GM20431 (cell line): ENCODE measurements around the gene FBXW8.

Source experiments
- in situ Hi-C: fragments of 300-500 bp; cut with MseI, MboI; formaldehyde crosslinking; loops from one replicate; pipeline ENCODE4 v1.15.0; 2020; ENCODE audit warnings: low sequenced_read_pairs; ENCODE audit not compliant: unreplicated experiment

Gene FBXW8

GRCh38 chr12:117067016-117067415 lies 156.3 kb downstream of the FBXW8 start:
- in situ Hi-C loops: no loop called here

DNA sequence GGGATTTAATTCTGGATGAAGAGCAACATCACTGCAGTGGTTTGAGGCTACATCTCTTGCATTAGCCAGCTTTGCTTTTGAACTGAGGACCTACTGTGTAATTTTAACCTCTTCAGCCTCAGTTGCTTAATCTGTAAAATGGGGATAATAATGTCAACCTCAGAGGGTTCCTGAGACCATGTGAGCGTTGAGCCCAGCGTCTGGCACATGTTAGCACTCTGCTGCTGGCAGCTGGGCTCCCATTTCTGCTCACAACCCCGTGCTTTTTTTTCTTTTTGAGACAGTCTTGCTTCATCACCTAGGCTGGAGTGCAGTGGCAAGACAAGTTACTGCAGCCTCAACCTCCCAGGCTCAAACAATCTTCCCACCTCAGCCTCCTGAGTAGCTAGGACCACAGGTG lies 156.9 kb downstream of the FBXW8 start:
- in situ Hi-C loops: no loop called here

GRCh38 chr12:117068492-117068891 lies 157.7 kb downstream of the FBXW8 start:
- in situ Hi-C loops: no loop called here

DNA sequence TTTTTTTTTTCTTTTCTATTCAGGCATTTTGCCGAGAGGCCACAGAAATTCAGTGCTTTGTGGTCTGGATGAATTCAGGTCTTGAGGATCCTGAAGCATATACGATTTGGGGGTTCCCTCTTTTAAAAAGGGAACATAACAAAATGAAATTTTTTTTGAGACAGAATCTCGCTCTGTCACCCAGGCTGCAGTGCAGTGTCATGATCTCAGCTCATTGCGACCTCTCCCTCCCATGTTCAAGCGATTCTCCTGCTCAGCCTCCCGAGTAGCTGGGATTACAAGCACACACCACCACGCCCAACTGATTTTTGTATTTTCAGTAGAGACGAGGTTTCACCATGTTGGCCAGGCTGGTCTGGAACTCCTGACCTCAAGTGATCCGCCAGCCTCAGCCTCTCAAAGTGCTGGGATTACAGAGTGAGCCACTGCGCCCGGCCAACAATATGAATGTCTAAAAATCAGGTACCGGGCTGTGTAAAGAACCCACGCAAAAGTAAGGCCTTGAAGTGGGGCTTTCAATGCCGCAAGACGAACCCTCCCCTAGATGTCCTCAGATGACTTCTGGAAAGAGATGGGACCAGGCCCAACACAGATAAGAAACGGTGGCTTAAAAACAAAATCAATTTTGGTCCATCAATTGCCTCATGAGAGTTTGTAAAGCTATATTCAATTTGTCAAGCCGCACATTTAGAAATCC lies 158.5 kb downstream of the FBXW8 start:
- in situ Hi-C loops: no loop called here

DNA sequence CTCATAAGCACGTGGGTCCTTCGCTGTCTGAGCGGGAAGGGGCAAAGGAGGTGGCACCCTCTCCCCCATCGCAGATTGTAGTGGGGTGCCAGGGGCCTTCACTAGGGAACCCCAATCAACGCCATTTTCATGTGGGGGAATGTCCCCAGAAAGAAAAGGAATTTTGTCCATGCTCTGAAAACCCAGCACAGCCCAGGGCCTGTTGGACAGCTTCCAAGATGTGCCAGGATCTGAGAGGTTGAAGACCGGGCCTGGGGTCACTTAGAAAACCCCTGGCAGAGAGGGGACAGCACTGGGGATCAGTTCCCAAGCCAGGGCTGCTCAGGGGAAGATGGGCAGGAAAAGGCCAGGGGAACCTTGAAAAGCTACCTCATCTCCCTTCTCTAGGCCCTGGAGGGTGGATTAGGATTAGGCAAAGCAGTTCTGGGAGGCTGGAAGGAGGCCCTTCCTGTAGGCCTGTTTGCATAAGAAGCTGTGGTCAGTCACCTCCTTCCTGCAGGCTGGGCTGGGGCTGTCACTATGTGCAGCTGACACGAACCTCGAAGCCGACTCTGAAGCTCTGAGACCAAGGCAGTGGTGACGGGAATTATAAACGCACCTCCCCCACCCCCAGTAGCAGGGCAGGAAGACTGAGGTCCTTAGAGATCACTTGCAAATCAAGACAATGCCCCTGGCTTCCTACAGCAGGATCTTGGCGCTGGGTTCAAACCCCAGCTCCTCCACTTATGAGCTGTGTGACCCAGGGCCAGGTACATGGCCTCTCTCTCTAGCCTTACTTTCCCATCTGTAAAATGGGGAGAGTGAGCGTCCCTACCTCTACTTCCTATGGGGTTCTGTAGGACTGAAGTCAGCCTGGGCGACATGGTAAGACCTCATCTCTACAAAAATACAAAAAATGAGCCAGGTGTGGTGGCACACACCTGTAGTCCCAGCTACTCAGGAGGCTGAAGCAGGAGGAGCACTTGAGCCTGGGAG lies 159.5 kb downstream of the FBXW8 start:
- in situ Hi-C loops: no loop called here

GRCh38 chr12:117071009-117071408 lies 160.3 kb downstream of the FBXW8 start:
- in situ Hi-C loops: no loop called here

DNA sequence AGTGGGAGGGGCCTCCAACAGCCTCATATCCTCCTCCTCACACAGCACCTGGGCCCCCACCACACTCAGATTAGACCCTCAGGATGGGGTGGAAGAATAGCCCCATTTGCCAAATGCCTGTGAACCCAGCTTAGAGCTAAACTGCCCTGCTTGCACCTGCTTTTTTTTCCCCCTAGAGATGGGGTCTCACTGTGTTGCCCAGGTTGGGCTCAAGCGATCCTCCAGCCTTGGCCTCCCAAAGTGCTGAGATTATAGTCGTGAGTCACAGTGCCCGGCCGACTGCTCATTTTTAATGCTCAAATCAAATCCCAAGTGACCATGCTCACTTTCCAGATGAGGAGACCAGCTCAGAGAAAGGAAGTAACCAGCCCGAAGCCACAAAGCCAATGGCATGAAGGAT lies 161.4 kb downstream of the FBXW8 start:
- in situ Hi-C loops: no loop called here

DNA sequence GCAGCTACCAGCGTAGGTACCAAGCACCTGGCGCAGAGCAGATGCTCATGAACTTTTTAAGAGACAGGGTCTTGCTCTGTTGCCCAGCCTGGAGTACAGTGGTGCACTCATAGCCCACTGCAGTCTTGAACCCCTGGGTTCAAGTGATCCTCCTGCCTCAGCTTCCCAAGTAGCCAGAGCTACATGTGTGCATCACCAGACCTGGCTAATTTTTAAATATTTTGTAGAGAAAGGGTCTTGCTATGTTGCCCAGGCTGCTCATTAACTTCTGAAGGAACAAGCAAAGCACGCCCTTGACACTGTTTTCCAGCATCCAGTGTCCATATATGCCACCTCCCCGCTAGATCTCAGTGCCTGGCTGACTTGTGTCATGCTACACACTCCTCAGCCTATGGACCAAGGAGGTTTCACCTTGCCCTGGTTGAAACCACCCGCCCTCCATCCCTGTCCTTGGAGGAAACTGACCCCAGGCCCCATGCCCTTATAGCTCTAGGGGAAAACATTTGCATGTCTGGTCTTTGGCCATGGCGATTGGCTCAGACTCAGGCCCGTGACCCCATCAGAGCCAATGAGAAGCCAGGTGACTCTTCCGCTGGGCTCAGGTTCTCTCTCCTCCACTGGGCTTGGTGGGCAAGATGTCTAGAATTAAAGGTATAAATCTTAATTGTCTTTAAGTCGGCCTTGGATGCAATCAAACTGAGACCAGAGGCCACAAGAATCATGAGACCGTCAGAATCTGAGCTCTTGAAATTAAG lies 162.2 kb downstream of the FBXW8 start:
- in situ Hi-C loops: no loop called here

DNA sequence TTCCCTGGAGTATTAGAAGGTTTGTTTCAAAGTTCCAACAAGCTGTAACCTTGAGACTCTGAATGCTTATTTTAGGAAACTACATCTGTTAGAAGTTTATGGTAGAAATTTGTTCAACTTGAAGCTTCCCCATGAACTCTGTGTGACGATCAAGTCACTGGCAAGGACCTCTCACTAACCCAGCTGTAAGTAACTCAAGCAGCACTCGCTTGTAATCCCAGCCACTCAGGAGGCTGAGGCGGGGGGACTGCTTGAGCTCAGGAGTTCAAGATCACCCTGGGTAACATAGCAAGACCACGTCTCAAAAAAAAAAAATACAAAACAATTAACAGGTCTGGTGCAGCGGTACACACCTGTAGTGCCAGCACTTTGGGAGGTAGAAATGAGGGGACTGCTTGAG lies 162.9 kb downstream of the FBXW8 start:
- in situ Hi-C loops: no loop called here

DNA sequence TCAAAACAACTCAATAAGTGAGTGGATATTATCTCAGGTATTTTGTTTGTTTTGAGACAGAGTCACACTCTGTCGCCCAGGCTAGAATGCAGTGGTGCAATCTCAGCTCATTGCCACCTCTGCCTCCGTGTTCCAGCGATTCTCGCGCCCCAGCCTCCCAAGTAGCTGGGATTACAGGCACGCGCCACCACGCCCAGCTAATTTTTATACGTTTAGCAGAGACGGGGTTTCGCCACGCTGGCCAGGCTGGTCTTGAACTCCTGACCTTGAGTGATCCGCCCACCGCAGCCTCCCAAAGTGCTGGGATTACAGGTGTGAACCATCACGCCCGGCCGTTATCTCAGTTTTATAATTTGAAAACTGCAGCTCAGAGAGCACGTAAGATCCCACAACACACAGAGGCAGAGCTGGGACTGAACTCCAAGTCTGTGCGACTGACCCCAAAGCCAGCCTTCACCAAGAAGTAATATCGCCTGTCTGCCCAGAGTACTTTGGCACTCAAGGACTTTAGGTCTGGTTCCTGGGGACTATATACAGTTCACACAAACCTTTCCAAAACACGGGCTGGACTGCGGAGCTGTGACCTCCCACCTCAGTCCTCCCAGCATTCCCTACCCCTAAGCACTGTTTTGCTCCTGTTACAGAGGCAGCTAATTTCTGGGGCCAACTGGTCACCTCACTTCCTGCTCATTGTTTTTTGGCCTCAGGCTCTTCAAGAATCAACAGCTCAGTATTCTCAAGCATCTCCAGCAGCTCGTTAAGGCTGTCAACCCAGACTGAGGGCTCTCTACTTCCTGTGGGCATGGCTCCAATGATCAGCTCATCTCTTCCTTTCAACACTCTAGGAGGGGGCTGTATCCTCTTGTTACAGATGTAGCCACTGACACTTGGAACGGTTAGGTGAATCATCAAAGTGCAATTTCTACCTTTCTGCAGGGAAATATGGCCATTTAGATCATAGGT lies 165.9 kb downstream of the FBXW8 start:
- in situ Hi-C loops: no loop called here

DNA sequence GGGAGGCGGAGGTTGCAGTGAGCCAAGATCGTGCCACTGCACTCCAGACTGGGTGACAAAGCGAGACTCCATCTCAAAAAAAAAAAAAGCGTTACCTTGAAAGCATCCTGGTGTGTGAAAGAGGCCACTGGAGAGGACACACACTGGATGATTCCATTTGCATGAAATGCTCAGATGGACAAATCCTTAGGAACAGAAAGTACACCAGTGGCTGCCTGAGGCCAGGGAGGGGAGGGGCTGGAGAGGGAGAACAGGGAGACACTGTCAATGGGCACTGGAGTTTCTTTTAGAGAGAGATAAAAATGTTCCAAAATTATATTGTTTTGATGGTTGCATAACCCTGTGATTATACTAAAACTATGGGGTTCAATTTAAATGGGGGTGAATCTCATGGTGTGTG lies 168.7 kb downstream of the FBXW8 start:
- in situ Hi-C loops: no loop called here

DNA sequence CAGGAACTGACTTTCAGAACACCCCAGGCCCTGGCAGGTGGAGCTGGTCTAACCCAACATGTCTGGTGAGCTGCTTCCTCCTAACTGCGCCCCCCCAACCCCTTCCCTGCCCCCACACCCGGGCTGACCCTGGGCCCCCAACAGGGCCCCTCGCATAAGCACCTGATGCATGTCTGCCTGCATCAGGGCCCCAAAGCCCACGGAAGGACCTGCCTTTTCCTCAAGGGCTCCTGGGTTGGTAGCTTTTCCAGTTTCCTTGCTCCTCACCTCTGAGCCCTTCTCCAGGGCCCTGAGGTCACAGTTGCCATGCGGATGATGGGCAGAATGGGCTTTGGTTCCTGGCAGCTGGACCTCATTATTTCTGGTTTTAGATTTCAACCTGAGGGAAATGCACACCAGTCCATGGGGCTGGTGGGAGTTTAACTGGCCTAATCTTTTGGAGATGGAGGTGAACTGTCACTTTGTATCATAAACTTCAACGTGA lies 170.0 kb downstream of the FBXW8 start:
- in situ Hi-C loops: no loop called here
